ENCODE data around the gene BRD1. TPM values are rescaled to one million over a fixed set of nuclear protein-coding genes. Genes with fewer than 3 reads are reported as not detected.
A peak's percentile ranks its signal among the peaks of the same experiment; 100 is the strongest.
"Not testable (repeated sequence)": the region's sequence is repeated elsewhere in the genome, so short reads cannot be mapped to it uniquely, and the experiment has no call there.

The BRD1 gene
- total RNA-seq, 1 experiment from 2014 or later: 23.3 TPM

DNA sequence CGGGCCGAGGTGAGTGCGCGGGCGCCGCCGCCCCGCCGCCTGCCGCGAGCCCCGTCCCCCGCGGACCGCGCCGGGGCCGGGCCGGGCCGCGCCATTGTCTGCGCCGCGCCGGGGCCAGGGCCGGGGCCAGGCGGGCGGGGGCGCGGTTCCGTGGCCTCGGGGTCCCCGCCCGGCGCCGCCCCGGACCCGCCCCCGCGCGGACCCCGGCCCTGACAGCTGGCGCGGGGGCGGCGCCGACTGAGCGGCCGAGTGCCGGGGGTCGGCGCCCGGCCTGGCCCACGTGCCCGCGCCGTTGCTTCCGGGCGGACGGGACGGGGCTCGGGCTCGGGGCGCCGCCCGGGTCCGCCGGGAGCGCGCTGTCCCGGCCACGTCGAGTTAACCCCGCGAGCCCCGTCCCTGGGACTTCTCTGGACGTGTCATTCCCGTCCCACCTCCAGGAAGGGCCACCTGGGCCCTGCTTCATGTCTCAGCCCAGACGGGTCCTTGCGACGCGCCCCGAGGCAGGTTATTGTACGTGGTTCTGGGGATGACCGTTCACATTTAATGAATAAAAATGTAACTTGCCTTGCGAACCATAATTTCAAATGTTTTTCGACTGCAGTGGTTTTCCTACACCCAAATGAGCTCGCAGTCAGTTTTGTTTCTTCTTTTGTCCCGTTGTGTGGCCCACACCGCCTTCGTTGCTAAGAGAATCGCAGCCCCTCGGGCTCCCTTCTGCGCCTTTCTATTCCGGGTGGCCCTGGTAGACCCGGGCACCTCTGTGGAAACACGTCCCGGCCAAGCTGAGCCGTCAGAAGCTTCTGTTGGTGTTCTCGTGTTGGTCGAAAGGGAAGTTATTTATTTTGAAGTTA, 26.5 kb upstream of the BRD1 start:
- no peak for DNase-seq (ENCODE audit: low spot score)

DNA sequence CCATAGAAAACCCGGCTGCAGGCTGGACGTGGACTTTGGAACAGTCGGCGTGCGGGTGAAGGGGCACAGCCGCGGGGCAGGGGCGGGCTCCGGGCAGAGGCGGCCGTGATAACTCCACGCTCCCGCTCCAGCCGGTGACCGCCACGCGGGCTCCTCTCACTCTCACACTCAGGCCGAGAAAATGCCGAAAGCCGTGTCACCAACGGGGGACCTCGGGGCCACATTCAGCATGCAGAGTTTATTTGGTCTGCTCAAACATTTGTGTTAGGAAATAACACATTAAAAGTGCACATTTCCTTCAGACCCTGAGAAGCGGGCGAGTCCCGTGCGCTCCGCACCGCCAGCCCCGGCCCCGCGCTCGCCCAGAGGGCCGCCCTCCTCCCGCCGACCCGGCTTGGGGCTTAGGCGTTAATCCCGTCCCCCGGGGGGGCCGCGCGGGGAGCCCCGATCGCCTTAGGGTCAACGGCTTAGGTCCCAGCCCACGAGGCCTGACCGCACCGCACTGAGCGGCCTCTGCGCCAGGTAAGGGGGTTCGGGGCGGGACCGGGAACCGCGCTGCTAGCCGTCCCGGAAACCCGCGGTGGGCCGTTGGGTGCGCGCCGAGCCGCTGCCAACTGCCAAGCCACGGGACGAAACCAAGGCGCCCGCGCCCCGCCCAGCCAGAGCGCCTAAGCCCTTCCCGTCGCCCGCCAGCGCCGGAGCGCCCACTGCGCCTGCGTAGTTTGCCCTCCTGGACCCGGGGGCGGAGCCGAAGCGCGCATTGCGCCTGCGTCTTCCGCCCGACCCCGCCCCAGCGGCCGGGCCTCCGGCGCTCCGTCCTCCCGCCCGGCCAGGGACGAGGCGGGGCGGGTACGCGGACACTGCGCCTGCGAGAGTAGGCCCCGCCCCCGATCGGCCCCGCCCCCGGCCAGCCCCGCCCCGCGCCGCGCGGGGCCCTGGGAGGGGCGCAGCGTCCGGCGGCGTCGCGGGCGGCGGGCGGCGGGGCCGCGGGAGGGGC, 25.5 kb upstream of the BRD1 start, which contains the start of gene ZBED4:
Gene ZBED4 (plus strand): TSS at position 947 of the 997 bp plus-strand sequence. CDS start 29,819 bp downstream, outside the sequence.
- peak; percentile 97 for DNase-seq (ENCODE audit: low spot score)

DNA sequence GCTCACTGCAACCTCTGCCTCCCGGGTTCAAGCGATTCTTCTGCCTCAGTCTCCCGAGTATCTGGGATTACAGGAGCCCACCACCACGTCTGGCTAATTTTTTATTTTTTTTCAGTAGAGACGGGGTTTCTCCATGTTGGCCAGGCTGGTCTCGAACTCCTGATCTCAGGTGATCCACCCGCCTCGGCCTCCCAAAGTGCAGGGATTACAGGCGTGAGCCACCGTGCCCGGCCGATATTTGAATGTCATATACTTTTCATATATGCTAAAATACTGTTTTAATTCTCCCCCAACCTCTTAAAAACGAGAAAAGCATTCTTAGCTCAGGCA, 24.9 kb upstream of the BRD1 start:
- DNase-seq (ENCODE audit: low spot score): not testable (repeated sequence)

DNA sequence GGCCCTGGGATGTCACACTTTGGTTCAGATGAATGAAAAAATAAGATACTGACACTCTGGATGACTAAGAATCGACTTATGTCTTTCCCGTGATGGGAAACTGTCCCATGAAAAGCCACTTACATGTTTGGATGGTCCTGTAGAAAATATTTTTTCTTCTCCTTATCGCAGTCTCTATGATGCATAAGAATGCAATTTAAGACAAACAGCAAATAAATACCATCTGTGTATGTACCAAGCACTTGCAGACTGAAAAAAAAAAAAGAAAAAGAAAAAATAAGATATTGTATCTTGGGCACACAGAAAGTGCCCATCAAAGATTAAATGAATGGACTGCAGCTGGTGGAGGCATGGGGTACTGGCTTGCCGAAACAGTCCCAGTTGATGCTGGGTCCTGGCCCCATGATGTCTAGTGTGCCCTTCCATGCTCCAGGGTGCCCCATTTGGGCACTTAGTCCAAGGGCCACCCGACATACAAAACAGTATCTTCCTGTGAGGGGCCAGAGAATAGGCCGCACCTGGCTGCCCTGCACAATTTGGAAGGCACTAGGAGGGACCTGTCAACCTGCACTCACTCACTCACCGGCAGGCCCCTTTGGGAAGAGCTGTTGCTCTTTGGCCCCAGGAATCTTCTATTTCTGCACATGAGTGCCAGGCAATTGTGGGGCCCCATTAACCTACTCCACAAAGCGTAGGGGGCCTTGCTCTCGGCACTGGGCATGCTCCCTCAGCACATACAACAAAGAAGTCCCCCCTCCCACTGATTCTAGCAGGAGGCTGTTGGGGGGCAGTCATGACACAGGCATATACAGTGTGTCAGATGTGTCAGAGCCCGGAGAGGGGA, 23.5 kb upstream of the BRD1 start:
- no peak for DNase-seq (ENCODE audit: low spot score)

DNA sequence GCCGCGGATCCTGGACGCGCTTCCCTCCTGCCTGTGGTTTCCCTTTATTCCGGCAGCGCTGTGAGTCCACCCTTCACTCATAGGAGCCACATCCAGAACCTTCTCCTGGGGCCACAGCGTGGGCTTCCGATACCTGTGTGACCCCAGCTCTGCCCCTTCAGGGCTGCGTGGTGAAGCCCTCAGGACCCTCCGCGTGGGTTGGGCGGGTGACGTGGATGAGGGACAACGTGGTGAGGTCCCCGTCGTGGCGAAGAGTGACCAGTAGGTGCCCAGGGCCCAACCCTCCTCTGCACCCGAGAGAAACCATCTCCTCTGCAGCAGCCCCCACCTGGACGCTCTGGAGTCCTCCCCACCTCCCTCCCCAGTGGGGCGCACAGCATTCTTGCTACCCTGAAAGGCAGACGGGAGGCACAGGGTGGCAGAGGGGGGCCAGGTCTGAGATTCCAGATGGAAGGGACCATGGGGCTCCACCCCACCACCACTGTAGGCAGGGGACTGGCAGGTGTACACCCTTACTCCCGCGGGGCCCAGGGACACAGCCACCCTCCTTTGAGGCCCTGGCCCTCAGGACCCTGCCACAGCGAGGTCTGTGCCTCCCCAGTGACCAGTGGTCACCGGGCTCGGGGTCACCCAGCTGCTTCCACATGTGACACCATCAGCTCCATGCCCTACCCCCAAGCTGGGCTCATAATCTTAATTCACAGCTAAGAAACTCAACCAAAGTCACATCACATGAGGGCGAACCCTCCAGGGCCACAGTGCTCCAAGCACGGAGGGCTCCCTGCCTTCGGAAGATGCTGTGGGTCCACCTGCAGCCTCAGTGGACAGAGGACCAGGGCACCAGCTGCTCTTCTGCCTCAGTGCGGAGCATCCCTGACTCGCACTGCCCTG, 22.6 kb upstream of the BRD1 start:
- DNase-seq (ENCODE audit: low spot score): no peak

DNA sequence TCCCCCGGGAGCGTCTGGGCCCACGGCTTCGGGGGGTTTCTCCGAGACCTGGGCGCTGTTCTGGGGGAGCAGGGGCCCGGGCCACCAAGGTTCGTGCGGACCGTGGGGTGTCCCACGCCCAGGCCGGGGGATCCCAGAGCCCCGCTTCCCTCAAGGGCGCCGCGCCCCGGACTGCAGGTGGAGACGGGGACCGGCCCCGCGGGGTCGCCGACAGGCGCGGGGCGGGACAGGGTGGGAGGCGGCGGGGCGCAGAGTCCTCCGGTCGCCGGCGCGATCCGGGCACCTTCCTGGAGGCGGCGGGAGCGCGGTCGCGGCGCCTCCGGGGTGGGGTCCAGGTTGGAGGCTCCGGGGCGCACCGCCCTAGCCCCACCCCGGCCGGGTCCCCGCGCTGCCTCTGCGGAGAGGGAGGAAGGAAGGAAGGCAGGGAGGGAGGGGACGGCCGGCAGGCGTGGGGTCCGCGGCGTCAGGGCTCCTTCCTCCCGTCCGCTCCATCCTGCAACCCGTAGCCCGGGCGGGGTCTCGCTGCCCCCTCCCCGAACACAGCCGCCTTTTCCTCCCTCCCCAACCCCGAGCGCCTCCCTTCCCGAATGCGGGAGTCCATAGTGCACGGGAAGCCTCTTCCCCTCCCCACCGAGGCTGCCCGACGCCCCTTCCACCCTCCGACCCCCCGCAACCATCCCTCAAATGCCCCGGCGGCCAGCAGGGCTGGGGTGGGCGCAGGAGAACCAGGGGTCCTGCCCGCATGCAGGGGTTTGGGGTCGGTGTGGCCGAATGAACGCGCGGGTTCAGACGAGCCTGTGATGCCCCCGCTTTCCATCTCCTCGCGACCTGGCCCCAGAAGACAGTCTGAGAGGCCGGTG, 21.7 kb upstream of the BRD1 start:
- no peak for DNase-seq (ENCODE audit: low spot score)

DNA sequence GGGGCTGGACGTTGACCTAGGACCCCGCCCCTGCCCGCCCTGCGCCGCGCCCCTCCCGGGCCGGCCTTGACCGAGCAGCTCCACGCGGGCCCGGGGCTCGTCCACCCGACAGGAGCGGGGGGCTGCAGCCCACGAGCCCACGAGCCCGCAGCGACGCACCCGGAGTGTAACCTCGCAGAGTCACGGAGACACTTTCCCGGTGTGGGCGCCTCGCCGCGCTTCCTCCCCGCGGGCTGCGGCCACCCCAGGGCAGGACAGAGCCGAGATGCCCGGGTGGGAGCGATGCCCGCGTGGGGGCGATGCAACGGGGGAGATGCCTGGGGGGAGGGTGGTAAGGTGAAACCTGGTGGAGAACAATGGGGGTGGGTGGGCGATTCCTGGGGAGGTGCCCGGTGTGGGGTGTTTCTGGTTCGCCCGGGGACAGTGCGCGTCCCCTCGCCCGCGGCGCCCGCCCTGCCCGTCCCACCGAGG, 21.1 kb upstream of the BRD1 start:
- DNase-seq (ENCODE audit: low spot score): no peak

DNA sequence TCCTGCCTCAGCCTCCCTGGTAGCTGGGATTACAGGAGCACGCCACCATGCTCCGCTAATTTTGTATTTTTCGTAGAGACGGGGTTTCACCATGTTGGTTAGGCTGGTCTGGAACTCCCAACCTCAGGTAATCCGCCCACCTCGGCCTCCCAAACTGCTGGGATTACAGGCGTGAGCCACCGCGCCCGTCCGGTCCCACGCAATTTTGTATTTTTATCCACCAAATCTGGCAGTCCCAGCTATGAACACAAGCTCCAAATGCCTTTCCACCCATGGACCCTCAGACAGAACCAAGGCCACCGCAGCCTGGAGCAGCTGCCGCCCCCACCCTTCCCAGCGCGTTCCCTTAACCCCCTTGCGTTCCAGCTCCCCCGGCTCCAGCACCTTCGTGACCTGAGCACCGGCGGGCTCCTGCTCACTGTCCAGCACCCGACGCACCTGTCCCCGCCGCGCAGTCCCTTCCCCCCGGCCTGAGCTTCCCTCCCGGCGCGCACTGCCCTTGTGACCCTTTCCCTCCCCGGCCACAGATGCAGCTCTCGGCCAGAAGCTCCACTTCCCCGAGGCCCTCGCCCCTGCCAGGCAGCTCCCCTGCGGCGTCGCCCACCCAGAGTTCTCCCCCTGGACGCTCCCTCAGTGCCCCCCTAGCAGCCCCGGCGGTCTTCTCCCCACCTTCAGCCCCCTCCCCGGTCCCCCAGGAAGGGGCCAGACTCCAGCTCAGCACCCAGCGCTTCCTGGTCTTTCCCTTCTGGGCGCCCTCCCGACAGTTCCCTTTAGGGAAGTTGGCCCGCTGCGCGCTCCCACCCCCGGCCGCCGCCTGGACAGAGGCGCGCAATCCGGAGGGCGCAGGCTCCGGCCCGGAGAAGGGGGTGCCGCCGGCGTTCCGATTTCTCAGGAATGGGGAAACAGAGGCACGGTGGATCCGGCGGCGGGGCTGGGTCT, 20.3 kb upstream of the BRD1 start:
- DNase-seq (ENCODE audit: low spot score): no peak

DNA sequence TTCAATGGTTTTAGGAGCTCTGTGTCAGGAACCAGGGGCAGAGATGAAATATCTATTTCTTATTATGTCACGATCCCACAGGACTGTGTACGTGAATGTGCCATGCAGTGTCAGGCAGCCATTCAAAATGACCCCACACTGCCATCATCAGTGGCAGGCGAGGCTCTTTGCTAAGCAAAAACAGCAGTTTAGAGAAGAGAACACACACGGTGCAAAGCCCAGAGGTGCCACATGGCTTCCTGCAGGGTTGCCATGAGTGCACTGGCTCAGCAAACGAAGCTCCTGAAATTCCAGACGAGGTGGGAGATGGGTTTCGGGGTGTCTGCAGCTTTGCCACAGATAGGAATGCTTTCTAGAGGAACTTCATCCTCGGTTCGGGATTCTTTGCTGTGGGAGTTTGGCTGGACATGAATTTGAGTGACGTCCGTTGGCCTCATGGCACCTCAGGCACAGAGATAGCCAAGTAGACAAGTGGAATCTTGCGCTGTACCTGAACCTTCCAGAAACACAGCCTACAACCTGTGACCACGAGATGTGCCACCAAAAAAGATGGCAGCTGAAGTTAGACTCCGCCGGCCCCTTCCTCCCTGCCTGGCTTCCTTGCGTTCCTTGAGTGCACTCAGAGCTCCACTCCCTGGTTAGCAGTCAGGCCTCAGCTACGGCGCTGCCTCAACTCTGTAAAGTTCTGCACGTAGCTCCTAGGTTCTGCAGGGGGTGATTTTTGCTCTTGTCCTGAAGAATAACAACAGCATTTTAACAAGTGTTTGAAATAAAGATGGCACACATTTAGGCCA, 18.2 kb upstream of the BRD1 start:
- DNase-seq (ENCODE audit: low spot score): no peak

DNA sequence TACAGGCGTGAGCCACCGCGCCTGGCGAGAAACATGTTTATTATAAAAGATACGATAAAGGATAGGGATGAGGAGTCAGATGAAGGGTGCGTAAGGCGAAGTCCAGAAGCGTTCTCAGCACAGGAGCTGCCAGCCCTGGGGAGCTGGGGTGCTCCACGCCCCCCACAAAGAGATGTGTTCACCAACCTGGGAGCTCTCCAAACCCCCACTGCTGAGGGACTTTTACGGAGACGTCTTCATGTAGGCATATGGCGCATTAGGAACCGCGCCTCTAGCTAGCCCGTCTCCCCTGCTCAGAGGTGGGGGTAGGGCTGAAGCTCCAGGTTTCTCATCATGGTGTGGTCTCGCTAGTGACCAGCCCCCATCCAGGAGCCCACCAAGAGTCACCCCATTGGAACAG, 17.6 kb upstream of the BRD1 start:
- no peak for DNase-seq (ENCODE audit: low spot score)

DNA sequence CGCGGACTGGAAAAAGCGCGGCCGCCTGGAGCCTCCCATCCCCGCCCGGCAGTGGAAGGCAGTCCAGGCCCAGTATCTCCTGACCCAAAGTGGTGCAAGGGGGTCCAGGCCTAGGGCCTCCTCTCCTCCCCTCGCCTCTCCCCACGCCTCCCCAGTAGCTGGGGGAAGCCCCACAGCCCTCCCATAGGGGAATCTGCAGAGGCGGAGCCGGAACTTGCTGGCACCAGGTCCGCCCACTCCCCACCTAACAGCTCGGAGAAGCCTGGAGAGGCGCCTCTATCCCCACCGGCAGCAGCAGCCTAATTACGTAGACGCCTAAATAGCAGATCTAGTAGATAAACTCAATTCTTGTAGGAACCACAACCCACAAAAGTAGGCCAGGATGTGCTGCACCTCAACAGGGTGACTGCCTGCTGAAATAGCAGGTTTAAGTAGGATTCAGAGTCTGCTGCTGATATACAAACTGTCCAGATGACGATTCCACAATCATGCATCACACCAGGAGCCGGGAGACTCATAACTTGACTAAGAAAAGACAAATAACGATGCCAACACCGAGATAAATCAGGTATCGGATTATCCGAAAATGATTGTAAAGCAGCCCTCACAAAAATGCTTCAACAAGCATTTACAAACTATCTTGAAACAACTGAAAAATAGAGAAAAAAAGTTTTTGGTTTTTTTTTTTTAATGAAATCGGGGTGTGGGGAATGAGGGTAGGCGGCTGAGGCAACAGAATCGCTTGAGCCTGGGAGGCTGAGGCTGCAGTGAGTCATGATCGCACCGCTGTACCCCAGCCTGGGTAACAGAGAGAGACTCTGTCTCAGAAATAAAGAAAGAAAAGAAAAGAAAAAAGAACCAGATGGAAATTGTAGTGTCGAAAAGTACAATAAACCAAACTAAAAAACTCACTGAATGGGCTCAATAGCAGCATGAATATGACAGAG, 11.4 kb upstream of the BRD1 start:
- no peak for DNase-seq (ENCODE audit: low spot score)

DNA sequence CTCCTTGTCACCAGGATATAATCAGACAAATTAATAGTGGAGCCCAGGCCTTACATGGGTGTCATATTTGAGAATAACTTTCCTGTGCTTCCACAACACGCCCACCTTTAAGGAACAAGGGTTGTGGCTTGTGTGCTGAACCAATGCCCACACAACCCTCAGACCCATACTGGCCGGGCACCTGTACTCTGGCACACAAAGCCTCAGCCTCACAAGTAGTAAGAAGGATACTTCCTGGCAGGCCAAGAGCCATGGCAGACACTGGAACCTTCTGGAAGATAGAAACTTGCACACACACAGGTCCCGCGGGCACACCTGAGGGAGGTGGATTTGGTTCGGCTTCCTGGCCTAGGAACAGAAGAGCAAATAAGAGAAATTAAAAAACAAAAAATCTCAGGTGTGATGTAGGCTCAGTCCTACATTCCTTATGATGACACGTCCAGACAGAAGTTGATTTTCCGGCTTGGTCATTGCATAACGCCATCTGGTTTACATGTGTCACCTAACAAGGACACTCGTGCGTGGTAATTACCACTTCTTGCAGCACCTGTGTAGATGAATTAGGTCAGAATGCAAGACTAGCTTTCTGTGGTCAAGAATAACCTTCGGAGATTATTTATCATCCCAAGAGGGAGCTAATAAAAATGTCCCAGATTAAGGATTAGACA, 5.8 kb upstream of the BRD1 start:
- DNase-seq (ENCODE audit: low spot score): peak; percentile 84

DNA sequence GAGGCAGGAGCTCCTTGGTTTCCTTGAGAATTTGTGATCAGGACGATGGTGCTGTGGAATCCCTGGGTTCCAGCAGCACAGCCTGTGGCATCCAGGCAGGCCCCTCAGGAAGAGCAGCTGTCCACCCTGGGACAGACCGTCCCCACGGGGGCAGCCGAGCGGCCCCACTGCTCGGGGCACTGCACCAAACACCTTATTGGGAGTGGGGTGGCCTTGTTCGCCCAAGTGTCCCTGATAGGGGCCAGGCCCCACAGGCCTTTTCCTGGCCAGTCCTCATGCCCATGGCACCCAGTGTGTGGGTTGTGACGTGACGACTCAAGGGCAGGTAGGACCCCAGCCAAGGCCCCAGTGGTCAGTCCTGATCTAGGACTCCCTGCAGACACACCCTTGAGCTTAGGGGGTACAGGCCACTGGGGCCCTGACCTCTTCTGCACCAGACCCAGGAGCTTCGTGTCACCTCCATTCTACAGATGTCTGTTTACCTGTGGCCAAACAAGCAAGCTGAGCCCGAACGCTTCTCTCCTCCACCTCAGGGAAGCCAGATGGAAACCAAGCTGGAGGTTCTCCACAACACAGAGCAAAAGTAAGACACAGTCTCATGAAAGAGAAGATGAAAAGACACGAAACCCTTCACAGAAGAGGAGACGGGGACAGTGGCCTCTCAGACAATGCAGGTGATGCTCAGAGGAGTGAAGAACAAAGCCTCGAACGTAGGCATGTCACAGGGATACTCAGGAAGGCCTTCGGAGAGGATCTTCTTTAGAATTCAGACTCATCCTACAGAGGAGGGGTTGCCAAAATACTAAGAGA, 1.6 kb upstream of the BRD1 start:
- no peak for DNase-seq (ENCODE audit: low spot score)

DNA sequence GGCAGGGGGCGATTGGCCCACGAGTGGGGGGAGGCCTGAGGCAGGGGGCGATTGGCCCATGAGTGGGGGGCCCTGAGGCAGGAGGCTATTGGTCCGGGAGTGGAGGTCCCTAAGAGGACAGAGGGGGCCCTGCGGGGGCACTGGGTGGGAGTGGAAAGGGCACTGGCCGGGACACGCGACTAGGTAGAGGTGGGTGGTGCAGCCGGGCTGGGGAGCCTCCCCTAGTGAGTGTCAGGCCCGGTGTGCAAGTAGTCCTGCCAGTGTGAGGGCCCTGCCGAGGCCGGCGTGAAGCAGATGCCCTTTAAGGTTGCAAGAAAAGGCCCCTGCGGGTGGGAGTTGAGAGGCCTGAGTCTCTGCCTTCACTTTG, 909 bp upstream of the BRD1 start:
- DNase-seq (ENCODE audit: low spot score): no peak

Measured in HT-29 (cell line).